Stimulated activated effector memory CD8-positive, alpha-beta T cell treated with anti-CD3 and anti-CD28 coated beads, Interleukin-12 subunit alpha, Interleukin-12 subunit beta, amount 100 ng/mL, for 72 hours (primary cell): ENCODE measurements around the gene FBXW10.
"Not testable (repeated sequence)": the region's sequence is repeated elsewhere in the genome, so short reads cannot be mapped to it uniquely, and the experiment has no call there.

Experiments used
- ATAC-seq: fragments of 150-1000 bp; cut with Tn5 transposase; 2 replicates; pipeline ENCODE4 v1.10.0; 2021
- DNase-seq, 2 donors: peaks; one replicate each; pipeline ENCODE4 v3.0.0; 2021 to 2022; ENCODE audit warnings: low spot score in 2 of 2
- H3K27ac Mint-ChIP-seq: one replicate; pipeline ENCODE4 v1.8.0; 2022; ENCODE audit warnings: mild to moderate bottlenecking, mixed read lengths
- H3K36me3 Mint-ChIP-seq: one replicate; pipeline ENCODE4 v1.8.0; 2022; ENCODE audit warnings: mild to moderate bottlenecking, mixed read lengths
- H3K4me1 Mint-ChIP-seq: one replicate; pipeline ENCODE4 v1.8.0; 2022; ENCODE audit warnings: mixed read lengths
- H3K4me3 Mint-ChIP-seq: one replicate; pipeline ENCODE4 v1.8.0; 2022; ENCODE audit warnings: mild to moderate bottlenecking, mixed read lengths
- H3K9me3 Mint-ChIP-seq: one replicate; pipeline ENCODE4 v1.8.0; 2022; ENCODE audit warnings: mixed read lengths

The FBXW10 gene

GRCh38 chr17:18733350-18733749, 10.5 kb upstream of the FBXW10 start:
- not testable (repeated sequence) for H3K9me3 Mint-ChIP-seq, DNase-seq, ATAC-seq, H3K4me3 Mint-ChIP-seq, H3K4me1 Mint-ChIP-seq, H3K36me3 Mint-ChIP-seq, H3K27ac Mint-ChIP-seq

- DNase-seq, ATAC-seq, H3K27ac Mint-ChIP-seq, H3K4me1 Mint-ChIP-seq, H3K4me3 Mint-ChIP-seq, H3K9me3 Mint-ChIP-seq, H3K36me3 Mint-ChIP-seq: not testable (repeated sequence)
These were observed 4.0 kb upstream of the FBXW10 start for GRCh38 chr17:18739616-18740391.

GRCh38 chr17:18741228-18741627, 2.6 kb upstream of the FBXW10 start:
- not testable (repeated sequence) for H3K9me3 Mint-ChIP-seq, H3K27ac Mint-ChIP-seq, DNase-seq, H3K36me3 Mint-ChIP-seq, ATAC-seq, H3K4me1 Mint-ChIP-seq, H3K4me3 Mint-ChIP-seq

GRCh38 chr17:18744726-18745125, 872 bp downstream of the FBXW10 start:
- not testable (repeated sequence) for H3K9me3 Mint-ChIP-seq, ATAC-seq, H3K4me1 Mint-ChIP-seq, DNase-seq, H3K36me3 Mint-ChIP-seq, H3K4me3 Mint-ChIP-seq, H3K27ac Mint-ChIP-seq

- not testable (repeated sequence) for ATAC-seq, H3K4me3 Mint-ChIP-seq, DNase-seq, H3K4me1 Mint-ChIP-seq, H3K27ac Mint-ChIP-seq, H3K36me3 Mint-ChIP-seq, H3K9me3 Mint-ChIP-seq
These were observed 2.7 kb downstream of the FBXW10 start for GRCh38 chr17:18746551-18746950.

- not testable (repeated sequence) for DNase-seq, H3K4me3 Mint-ChIP-seq, ATAC-seq, H3K36me3 Mint-ChIP-seq, H3K27ac Mint-ChIP-seq, H3K4me1 Mint-ChIP-seq, H3K9me3 Mint-ChIP-seq
These were observed 3.6 kb downstream of the FBXW10 start for GRCh38 chr17:18747501-18747900.

GRCh38 chr17:18750242-18750641, 6.4 kb downstream of the FBXW10 start:
- not testable (repeated sequence) for H3K36me3 Mint-ChIP-seq, H3K27ac Mint-ChIP-seq, H3K4me3 Mint-ChIP-seq, H3K4me1 Mint-ChIP-seq, DNase-seq, H3K9me3 Mint-ChIP-seq, ATAC-seq

GRCh38 chr17:18753829-18754409, 10.1 kb downstream of the FBXW10 start:
- H3K27ac Mint-ChIP-seq, H3K4me1 Mint-ChIP-seq, H3K4me3 Mint-ChIP-seq, H3K36me3 Mint-ChIP-seq, H3K9me3 Mint-ChIP-seq, ATAC-seq, DNase-seq: not testable (repeated sequence)

GRCh38 chr17:18755969-18756368, 12.1 kb downstream of the FBXW10 start:
- H3K27ac Mint-ChIP-seq, H3K4me1 Mint-ChIP-seq, H3K9me3 Mint-ChIP-seq, H3K36me3 Mint-ChIP-seq, H3K4me3 Mint-ChIP-seq, DNase-seq, ATAC-seq: not testable (repeated sequence)

GRCh38 chr17:18757368-18758044, 13.7 kb downstream of the FBXW10 start:
- not testable (repeated sequence) for H3K36me3 Mint-ChIP-seq, H3K27ac Mint-ChIP-seq, DNase-seq, ATAC-seq, H3K9me3 Mint-ChIP-seq, H3K4me1 Mint-ChIP-seq, H3K4me3 Mint-ChIP-seq

GRCh38 chr17:18758344-18758743, 14.5 kb downstream of the FBXW10 start:
- not testable (repeated sequence) for H3K36me3 Mint-ChIP-seq, H3K4me3 Mint-ChIP-seq, H3K27ac Mint-ChIP-seq

GRCh38 chr17:18760221-18760620, 16.4 kb downstream of the FBXW10 start:
- not testable (repeated sequence) for H3K27ac Mint-ChIP-seq, H3K9me3 Mint-ChIP-seq, H3K4me1 Mint-ChIP-seq, DNase-seq, ATAC-seq, H3K36me3 Mint-ChIP-seq, H3K4me3 Mint-ChIP-seq

More at GRCh38 chr17:18758344-18758743, 14.5 kb downstream of the FBXW10 start:
- H3K9me3 Mint-ChIP-seq, DNase-seq, H3K4me1 Mint-ChIP-seq, ATAC-seq: not testable (repeated sequence)

- H3K4me3 Mint-ChIP-seq, H3K27ac Mint-ChIP-seq, H3K9me3 Mint-ChIP-seq, H3K4me1 Mint-ChIP-seq, DNase-seq, H3K36me3 Mint-ChIP-seq, ATAC-seq: not testable (repeated sequence)
These were observed 26.7 kb downstream of the FBXW10 start for GRCh38 chr17:18770572-18770971.

GRCh38 chr17:18771066-18771465, 27.2 kb downstream of the FBXW10 start:
- not testable (repeated sequence) for DNase-seq, H3K36me3 Mint-ChIP-seq, H3K9me3 Mint-ChIP-seq

GRCh38 chr17:18772471-18772870, 28.6 kb downstream of the FBXW10 start:
- Mint-ChIP-seq H3K27ac (no peak overlapping the region), H3K36me3 (no peaks in the 10 kb centered on the region), H3K9me3 (no peaks in the 10 kb centered on the region), H3K4me1 (no peaks in the 10 kb centered on the region), H3K4me3 (no peak overlapping the region)
- no peak for DNase-seq
- ATAC-seq: no peak

More at GRCh38 chr17:18771066-18771465, 27.2 kb downstream of the FBXW10 start:
- H3K4me1 Mint-ChIP-seq, ATAC-seq, H3K4me3 Mint-ChIP-seq, H3K27ac Mint-ChIP-seq: not testable (repeated sequence)
